ENCODE results near the gene CYB561D2. TPM values are rescaled to one million over a fixed set of nuclear protein-coding genes. Genes with fewer than 3 reads are reported as not detected.
A peak's percentile ranks its signal among the peaks of the same experiment; 100 is the strongest.

Gene CYB561D2
- total RNA-seq, 1 experiment from 2014 or later, result 19.3 TPM

- POLR2A ChIA-PET (ENCODE audit: unreplicated experiment), result interaction anchor here (0.5 to 0.7 kb wide), 3 partner anchors 22 to 1058 kb away, joined by 3 to 6 read pairs (median 3); partner anchors contain the start of gene HYAL1
- CTCF ChIA-PET, result no interaction called here
Observed at GRCh38 chr3:50358355-50358910, 7.8 kb downstream of the CYB561D2 start.

DNA sequence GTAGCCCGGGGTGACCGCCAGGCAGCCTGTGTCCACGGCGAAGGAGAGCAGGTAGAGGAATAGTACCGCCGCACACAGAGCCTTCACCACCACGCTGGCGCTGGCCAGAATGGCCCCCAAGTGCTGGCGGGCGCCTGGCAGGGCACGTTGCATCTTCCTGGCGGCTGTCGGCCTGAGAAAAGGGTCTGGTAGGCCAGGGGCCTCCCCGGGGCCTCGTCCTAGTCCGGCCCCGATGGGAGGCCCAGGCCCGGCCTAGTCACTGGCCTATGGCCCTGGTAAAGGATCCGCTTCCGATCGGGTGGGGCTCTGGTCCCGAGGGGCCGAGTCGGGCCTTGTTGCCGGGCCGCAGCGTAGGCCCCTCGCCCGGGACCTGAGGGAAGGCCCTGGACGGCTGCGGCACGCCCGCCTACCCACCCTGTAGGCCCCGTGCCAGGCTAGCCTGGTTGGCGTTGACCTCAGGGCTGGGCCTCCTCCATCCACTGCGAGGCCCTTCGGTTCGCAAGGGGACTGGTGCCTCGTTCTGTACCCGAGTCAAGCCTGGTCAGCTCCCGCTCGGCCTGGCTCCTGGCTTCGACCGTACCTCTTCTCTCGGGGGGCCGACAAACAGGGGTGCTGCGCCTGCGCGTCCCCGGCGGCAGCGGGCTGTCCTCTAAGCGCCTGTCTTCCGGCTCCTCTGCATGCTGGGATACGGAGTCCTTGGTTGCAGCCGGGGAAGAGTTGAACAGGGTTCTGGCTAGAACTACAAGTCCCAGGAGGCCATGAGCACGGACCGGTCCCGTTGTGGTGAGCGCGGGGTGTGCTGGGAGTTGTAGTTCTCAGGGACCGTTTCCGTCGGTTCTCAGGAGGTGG is 8.5 kb downstream of the CYB561D2 start, which contains the start of gene TMEM115:
TSS of gene TMEM115 (minus strand) at position 611 of the 849 bp plus-strand sequence. CDS start at position 153, 458 bp downstream.
- BruUV-seq (replicated peaks), result no TSS peak
- H3K36me3 ChIP-seq (ENCODE audit: low read depth), result 0 out of 2 replicates have a peak, but pooled peaks cover 4% of the 10 kb centered on the region
- H3F3A ChIP-seq (ENCODE audit: insufficient read depth, low read depth), result no peaks in the 10 kb centered on the region; the same call in 1 of the 2 replicates
- peaks cover 38% of the 10 kb centered on the region for H3K79me2 ChIP-seq (ENCODE audit: low read depth)
- H2AFZ ChIP-seq, result peak within 1 kb of the TSS; percentile 90
- H3K4me1 ChIP-seq (replicated peaks; ENCODE audit: insufficient read depth), result peaks cover 27% of the 10 kb centered on the region
- no peaks in the 10 kb centered on the region for H3K9me2 ChIP-seq (ENCODE audit: insufficient read depth)
- peak within 1 kb of the TSS; percentile 89 for H3K4me2 ChIP-seq
- no peaks in the 10 kb centered on the region for H3K9me3 ChIP-seq (ENCODE audit: insufficient read depth, low read depth)
- ChIA-PET POLR2A (ENCODE audit: unreplicated experiment) (interaction anchor here (0.5 to 0.8 kb wide), 5 partner anchors 9 to 1886 kb away, joined by 3 to 4 read pairs (median 3); partner anchors contain the start of gene HYAL1), CTCF (interaction anchor here (0.6 kb wide), 1 partner anchor 12 kb away, joined by 18 read pairs; no protein-coding TSS in a partner anchor)
- no peak for TF ChIP-seq EZH2 (IDR thresholded peaks at IDR 0.05; ENCODE audit: low read depth)
- TF ChIP-seq, protein P1, sequence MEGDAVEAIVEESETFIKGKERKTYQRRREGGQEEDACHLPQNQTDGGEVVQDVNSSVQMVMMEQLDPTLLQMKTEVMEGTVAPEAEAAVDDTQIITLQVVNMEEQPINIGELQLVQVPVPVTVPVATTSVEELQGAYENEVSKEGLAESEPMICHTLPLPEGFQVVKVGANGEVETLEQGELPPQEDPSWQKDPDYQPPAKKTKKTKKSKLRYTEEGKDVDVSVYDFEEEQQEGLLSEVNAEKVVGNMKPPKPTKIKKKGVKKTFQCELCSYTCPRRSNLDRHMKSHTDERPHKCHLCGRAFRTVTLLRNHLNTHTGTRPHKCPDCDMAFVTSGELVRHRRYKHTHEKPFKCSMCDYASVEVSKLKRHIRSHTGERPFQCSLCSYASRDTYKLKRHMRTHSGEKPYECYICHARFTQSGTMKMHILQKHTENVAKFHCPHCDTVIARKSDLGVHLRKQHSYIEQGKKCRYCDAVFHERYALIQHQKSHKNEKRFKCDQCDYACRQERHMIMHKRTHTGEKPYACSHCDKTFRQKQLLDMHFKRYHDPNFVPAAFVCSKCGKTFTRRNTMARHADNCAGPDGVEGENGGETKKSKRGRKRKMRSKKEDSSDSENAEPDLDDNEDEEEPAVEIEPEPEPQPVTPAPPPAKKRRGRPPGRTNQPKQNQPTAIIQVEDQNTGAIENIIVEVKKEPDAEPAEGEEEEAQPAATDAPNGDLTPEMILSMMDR (conservative IDR thresholded peaks at IDR 0.05), result no peak
- no peaks in the 10 kb centered on the region for H3K27me3 ChIP-seq (ENCODE audit: insufficient read depth, low read depth)
- peaks cover 22% of the 10 kb centered on the region for H4K20me1 ChIP-seq (ENCODE audit: insufficient read depth)
- peak; percentile 92 to 93 for DNase-seq
- H3K27ac ChIP-seq, result no peak within 1 kb of the TSS
- intact Hi-C loops (cut with micrococcal nuclease; ENCODE audit: unreplicated experiment), result loop anchor here (1.0 to 5.0 kb wide), 2 partner anchors 8 to 1028 kb away; partner anchors contain the start of gene MANF
- peak within 1 kb of the TSS; percentile 86 for H3K4me3 ChIP-seq

More at GRCh38 chr3:50358355-50358910, 7.8 kb downstream of the CYB561D2 start:
- Histone ChIP-seq H3K4me3 (peak overlapping the region; percentile 86), H3K9me2 (ENCODE audit: insufficient read depth) (no peaks in the 10 kb centered on the region), H3K27me3 (ENCODE audit: insufficient read depth, low read depth) (no peaks in the 10 kb centered on the region), H3K36me3 (ENCODE audit: low read depth) (0 out of 2 replicates have a peak, but pooled peaks cover 4% of the 10 kb centered on the region), H3K9me3 (ENCODE audit: insufficient read depth, low read depth) (no peaks in the 10 kb centered on the region), H3K27ac (no peak overlapping the region), H3K4me1 (replicated peaks; ENCODE audit: insufficient read depth) (peaks cover 27% of the 10 kb centered on the region), H2AFZ (peak overlapping the region; percentile 88; the same call in 1 of the 2 replicates), H3K79me2 (ENCODE audit: low read depth) (peaks cover 38% of the 10 kb centered on the region), H3F3A (ENCODE audit: insufficient read depth, low read depth) (no peaks in the 10 kb centered on the region; the same call in 1 of the 2 replicates), H3K4me2 (peak overlapping the region; percentile 89), H4K20me1 (ENCODE audit: insufficient read depth) (peaks cover 22% of the 10 kb centered on the region)
- TF ChIP-seq, protein P1 (conservative IDR thresholded peaks at IDR 0.05), result no peak
- TF ChIP-seq EZH2 (IDR thresholded peaks at IDR 0.05; ENCODE audit: low read depth), result no peak
- DNase-seq, result no peak
- no TSS peak for BruUV-seq (replicated peaks)
- intact Hi-C loops (cut with micrococcal nuclease; ENCODE audit: unreplicated experiment), result loop anchor here (5.0 kb wide), 1 partner anchor 1029 kb away; the partner anchor contains the start of gene MANF

DNA sequence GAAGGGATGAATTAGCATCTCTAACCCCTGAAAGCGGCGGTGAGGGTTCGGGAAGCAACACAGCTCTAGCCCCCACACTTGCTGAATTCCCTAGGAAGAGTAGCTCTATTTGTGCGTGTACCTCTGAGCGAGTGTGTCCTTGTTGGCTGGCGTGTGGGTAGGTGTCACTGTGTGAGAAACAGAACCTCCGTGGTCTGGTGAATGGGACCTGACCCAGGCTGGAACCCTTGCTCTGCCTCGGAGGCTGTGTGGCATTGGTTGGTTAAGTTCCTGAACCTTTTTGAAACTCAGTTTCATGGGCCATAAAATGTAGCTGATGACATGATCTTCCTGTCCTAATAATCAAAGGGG is 9.1 kb downstream of the CYB561D2 start:
- Histone ChIP-seq H3K9me3 (ENCODE audit: insufficient read depth, low read depth) (no peaks in the 10 kb centered on the region), H3F3A (ENCODE audit: insufficient read depth, low read depth) (no peaks in the 10 kb centered on the region; the same call in 1 of the 2 replicates), H3K36me3 (ENCODE audit: low read depth) (0 out of 2 replicates have a peak, but pooled peaks cover 4% of the 10 kb centered on the region), H3K4me3 (peak overlapping the region; percentile 86; the same call in 1 of the 2 replicates), H4K20me1 (ENCODE audit: insufficient read depth) (peaks cover 22% of the 10 kb centered on the region), H3K27ac (no peak overlapping the region), H3K4me1 (replicated peaks; ENCODE audit: insufficient read depth) (peaks cover 27% of the 10 kb centered on the region), H3K27me3 (ENCODE audit: insufficient read depth, low read depth) (no peaks in the 10 kb centered on the region), H2AFZ (peak overlapping the region; percentile 90), H3K79me2 (ENCODE audit: low read depth) (peaks cover 38% of the 10 kb centered on the region), H3K9me2 (ENCODE audit: insufficient read depth) (no peaks in the 10 kb centered on the region), H3K4me2 (peak overlapping the region; percentile 89)
- TF ChIP-seq, protein P1 (conservative IDR thresholded peaks at IDR 0.05), result no peak
- TF ChIP-seq EZH2 (IDR thresholded peaks at IDR 0.05; ENCODE audit: low read depth), result no peak
- no peak for DNase-seq
- ChIA-PET CTCF (no interaction called here), POLR2A (ENCODE audit: unreplicated experiment) (interaction anchor here (0.5 to 0.8 kb wide), 2 partner anchors 10 to 1885 kb away, joined by 4 read pairs; no protein-coding TSS in a partner anchor)
- intact Hi-C loops (cut with micrococcal nuclease; ENCODE audit: unreplicated experiment), result loop anchor here (1.0 to 5.0 kb wide), 2 partner anchors 8 to 1028 kb away; partner anchors contain the start of gene MANF
- BruUV-seq (replicated peaks), result TSS peak; percentile 22

Measured in PC-9 (cell line).